HuH-7.5 (cell line): Measurements from ENCODE around the gene ERG28.
"Not testable (repeated sequence)": the region's sequence is repeated elsewhere in the genome, so short reads cannot be mapped to it uniquely, and the experiment has no call there.

Source experiments
- DNase-seq: peaks from one replicate; pipeline ENCODE4 v3.0.0; 2011; ENCODE audit warnings: low spot score

Gene ERG28

DNA sequence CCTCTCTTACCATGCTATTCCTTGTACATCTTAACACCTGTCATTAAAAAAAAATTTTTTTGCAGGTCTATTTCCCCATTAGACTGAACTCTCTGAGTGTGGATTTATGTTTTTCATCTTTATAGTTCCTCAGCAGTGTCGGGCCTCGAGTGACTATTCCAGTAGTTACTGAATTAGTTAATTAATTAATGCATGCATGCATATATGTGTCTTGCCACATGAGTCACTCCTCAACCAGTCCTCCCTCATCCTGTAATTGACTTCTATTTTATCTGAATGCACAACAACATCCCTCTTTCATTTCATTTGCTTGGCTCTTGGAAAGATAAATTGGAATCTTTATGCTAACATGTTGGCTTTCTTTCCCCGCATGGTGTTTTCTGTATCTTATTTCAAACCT is 35.6 kb downstream of the ERG28 start:
- no peak for DNase-seq

- no peak for DNase-seq
Measured at GRCh38 chr14:75619548-75619947, 41.1 kb downstream of the ERG28 start.

- DNase-seq: no peak
Measured at GRCh38 chr14:75615200-75615599, 45.5 kb downstream of the ERG28 start.

GRCh38 chr14:75614179-75614578 is 46.5 kb downstream of the ERG28 start:
- no peak for DNase-seq

- no peak for DNase-seq
Measured at GRCh38 chr14:75612157-75612556, 48.5 kb downstream of the ERG28 start.

DNA sequence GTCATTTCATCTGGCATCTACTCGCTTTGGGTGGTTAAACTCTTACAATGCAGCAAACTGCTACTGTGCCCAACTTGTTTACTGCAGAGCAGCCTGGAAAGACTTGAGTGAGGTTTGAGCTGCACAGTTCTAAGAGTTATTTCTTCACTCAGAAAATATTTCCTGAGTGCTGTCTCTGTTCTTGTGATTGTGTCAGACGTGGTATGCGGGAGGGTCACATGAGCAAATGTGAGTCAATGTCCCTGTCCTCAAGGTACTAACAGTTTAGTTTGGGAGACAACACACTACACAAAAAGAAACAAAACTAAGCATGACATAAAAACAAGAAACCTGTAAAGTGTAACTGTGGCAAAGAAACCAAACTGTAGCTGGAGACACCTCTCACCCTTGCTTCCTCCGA is 49.8 kb downstream of the ERG28 start:
- DNase-seq: no peak

- DNase-seq: no peak
Measured at GRCh38 chr14:75609606-75610475, 50.8 kb downstream of the ERG28 start.

DNA sequence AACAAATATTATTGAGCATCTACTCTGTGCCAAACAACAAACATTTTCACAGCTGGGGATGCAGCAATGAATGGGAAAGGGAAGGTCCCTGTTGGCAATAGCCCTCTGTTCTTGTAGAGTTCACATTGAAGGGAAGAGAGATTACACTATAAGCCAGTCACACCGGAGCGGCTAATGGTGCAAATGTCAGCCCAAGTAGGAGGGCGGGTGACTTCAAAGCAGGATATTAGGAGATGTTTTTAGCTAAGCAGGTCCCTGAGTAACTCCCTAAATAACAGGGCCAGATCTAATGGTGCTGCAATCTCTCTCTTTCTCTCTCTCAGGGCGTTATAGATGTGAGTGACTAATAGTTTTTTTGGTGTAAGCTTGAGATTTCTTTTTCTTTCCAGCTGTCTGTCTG is 51.6 kb downstream of the ERG28 start:
- DNase-seq: no peak

GRCh38 chr14:75607842-75608640 is 52.6 kb downstream of the ERG28 start:
- no peak for DNase-seq

- DNase-seq: no peak
Measured at GRCh38 chr14:75607044-75607443, 53.6 kb downstream of the ERG28 start.

GRCh38 chr14:75605916-75606315 is 54.8 kb downstream of the ERG28 start:
- no peak for DNase-seq

GRCh38 chr14:75604979-75605851 is 55.5 kb downstream of the ERG28 start:
- DNase-seq: no peak

- no peak for DNase-seq
Measured at GRCh38 chr14:75602503-75602902, 58.2 kb downstream of the ERG28 start.

DNA sequence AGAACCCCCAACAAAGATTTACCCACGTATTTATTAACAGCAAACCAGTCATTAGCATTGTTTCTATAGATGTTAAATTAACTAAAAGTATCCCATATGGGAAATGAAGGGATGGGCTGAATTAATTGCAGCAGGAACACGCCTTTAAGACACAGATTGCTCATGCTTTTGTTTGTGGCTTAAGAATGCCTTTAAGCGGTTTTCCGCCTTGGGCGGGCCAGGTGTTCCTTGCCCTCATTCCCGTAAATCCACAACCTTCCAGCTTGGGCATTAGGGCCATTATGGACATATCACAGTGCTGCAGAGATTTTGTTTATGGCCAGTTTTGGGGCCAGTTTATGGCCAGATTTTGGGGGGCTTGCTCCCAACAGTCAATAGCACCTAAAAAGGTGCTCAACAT is 59.6 kb downstream of the ERG28 start:
- DNase-seq: not testable (repeated sequence)

- DNase-seq: not testable (repeated sequence)
Measured at GRCh38 chr14:75600100-75600499, 60.6 kb downstream of the ERG28 start.
